AG09319 (cell line): ENCODE results near the gene NEK7.
A peak's percentile ranks its signal among the peaks of the same experiment; 100 is the strongest.

Experiments
- DNase-seq: peaks from one replicate; pipeline ENCODE4 v3.0.0-alpha.2; 2010; ENCODE audit warnings: low read depth; ENCODE audit errors: extremely low read depth
- CTCF ChIP-seq: IDR thresholded peaks from 2 replicates; pipeline ENCODE4 v1.5.1; 2011; ENCODE audit warnings: low read depth, mild to moderate bottlenecking, inconsistent platforms, low read length, moderate library complexity

NEK7 gene

DNA sequence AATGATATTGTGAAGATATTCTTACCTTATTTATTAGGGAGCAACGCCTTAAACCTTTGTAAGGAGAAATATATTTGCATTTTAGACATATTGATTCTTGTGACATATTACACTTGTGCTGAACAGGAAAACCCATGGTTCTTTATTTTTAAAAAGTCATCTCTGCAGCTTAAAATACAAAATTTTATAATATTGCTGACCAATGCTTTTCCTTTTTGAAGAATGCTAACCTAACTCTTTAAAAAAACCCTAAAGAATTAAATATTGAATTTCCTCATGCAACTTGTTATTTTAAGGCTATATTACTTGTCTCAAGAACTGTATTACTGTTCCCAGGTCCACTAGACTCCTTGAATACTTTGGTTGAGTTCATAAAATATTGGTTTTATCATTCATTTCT is 99.0 kb downstream of the NEK7 start:
- DNase-seq = no peak
- no peak for TF ChIP-seq CTCF

- DNase-seq = peak; percentile 32
- TF ChIP-seq CTCF = no peak
These were observed 101.7 kb downstream of the NEK7 start for GRCh38 chr1:198258491-198258890.

- no peak for TF ChIP-seq CTCF
- no peak for DNase-seq
These were observed 102.7 kb downstream of the NEK7 start for GRCh38 chr1:198259333-198260074.

- no peak for DNase-seq
- no peak for TF ChIP-seq CTCF
These were observed 105.1 kb downstream of the NEK7 start for GRCh38 chr1:198261886-198262285.

DNA sequence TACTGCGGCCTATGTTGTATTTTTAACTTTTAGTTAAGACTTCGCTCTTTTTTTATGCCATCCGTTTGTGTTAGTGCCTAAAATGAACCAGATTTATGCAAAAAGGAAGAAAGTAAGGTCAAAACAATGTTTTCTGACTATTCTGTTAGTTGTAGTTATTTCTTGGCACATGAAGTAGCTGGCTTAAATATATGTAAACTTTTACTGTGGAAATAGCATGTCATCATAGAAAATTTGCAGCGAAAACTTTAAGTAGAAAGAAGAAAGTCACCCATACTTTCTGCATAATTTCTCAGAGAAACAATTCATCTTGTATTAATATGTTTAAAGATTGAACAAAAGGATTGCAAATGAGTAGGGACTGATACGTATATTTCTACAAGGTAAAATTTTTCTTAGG is 106.4 kb downstream of the NEK7 start:
- DNase-seq = no peak
- TF ChIP-seq CTCF = no peak

DNA sequence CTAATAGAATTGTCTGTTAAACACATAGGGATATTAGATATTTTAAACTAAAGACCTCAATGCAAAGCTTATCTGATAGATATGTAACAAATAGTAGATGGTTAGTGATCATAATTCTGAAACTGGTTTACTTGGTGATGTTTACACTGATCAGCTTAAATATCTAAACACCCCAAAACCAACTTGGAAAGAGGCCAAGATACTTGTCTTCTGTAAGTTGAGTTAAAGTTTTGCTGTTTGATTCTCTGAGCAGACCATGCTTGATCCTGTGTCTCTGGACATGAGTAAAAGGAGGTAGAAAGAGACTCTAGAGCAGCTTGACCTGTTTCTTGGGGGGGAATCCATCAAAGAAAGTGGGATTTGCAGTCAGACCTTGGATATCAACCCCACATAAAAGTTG is 107.5 kb downstream of the NEK7 start:
- no peak for TF ChIP-seq CTCF
- DNase-seq = no peak

- no peak for DNase-seq
- no peak for TF ChIP-seq CTCF
These were observed 108.4 kb downstream of the NEK7 start for GRCh38 chr1:198265073-198265661.
